Cardiac muscle cell (in vitro differentiated cells and primary cell): ENCODE results near the gene CFAP20DC. TPM values are rescaled to one million over a fixed set of nuclear protein-coding genes. Genes with fewer than 3 reads are reported as not detected.

Experiments used
- DNase-seq, 2 donors: peaks; one replicate each; pipeline versions ENCODE4 v3.0.0 to v3.0.0-alpha.2; 2010 to 2017; ENCODE audit warnings: low read depth in 1 of 2, low spot score in 1 of 2
- H3K27ac ChIP-seq: fragments of 200-600 bp; sonication (generic); 2 replicates; pipeline ENCODE4 v1.5.1; 2016
- H3K27me3 ChIP-seq: fragments of 200-600 bp; sonication (generic); 2 replicates; pipeline ENCODE4 v1.6.0; 2016; ENCODE audit warnings: control low read depth
- H3K36me3 ChIP-seq: fragments of 200-600 bp; sonication (generic); 2 replicates; pipeline ENCODE4 v1.5.1; 2016; ENCODE audit warnings: control low read depth
- H3K4me1 ChIP-seq: fragments of 200-600 bp; sonication (generic); 2 replicates; pipeline ENCODE4 v1.8.1; 2017; ENCODE audit warnings: low read depth, mild to moderate bottlenecking, mixed run types
- H3K4me3 ChIP-seq: fragments of 200-600 bp; sonication (generic); 2 replicates; pipeline ENCODE4 v1.5.1; 2016; ENCODE audit warnings: mild to moderate bottlenecking
- H3K9me3 ChIP-seq: fragments of 200-600 bp; sonication (generic); 2 replicates; pipeline ENCODE4 v1.5.1; 2017; ENCODE audit warnings: low read depth, mild to moderate bottlenecking, control low read depth
- polyA plus RNA-seq: library from polyadenylated mRNA; unstranded; fragments of >200 nt; fragmentation: Nextera tagmentation; extraction: Ambion mirVana; gene quantifications from 2 replicates; pipeline ENCODE4 v1.2.1, GENCODE V29; 2016
- total RNA-seq: library from RNA; depleted of rRNA; stranded (reverse); fragments of >200 nt; gene quantifications from 2 replicates; pipeline ENCODE4 v1.2.3, GENCODE V29; 2016
- TF ChIP-seq, protein P1 (sequence below): IDR thresholded peaks from 2 replicates; pipeline ENCODE4 v1.5.1; 2012; ENCODE audit warnings: low read depth, mild to moderate bottlenecking, low read length

Gene CFAP20DC
- total and polyA plus RNA-seq, 2 experiments from 2014 or later = 0.53 to 1.3 TPM

DNA sequence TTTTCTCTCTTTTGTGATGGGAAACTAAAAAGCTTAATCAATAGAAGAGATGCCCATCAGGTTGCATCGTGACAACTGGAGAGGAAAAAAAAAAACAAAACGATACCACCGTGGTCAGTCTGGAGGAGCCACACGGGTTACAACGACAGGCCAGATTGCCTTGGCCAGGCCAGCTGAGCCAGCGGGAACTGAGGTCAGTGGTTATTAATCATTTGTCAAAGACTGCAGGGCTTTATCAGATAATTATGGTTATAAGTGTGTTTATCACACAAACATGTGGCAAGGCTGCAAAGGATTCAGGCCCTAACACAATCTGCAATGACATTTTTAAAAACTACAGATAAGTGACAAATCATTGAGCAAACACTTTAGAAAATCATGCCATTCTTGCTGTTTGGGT, 248.3 kb downstream of the CFAP20DC start:
- peaks cover 10% of the 10 kb centered on the region for H3K4me1 ChIP-seq
- H3K9me3 ChIP-seq = no peaks in the 10 kb centered on the region
- peak; percentile 3 to 11 for DNase-seq
- no peak overlapping the region for H3K4me3 ChIP-seq
- H3K36me3 ChIP-seq = no peaks in the 10 kb centered on the region
- no peak overlapping the region for H3K27ac ChIP-seq
- TF ChIP-seq, protein P1, sequence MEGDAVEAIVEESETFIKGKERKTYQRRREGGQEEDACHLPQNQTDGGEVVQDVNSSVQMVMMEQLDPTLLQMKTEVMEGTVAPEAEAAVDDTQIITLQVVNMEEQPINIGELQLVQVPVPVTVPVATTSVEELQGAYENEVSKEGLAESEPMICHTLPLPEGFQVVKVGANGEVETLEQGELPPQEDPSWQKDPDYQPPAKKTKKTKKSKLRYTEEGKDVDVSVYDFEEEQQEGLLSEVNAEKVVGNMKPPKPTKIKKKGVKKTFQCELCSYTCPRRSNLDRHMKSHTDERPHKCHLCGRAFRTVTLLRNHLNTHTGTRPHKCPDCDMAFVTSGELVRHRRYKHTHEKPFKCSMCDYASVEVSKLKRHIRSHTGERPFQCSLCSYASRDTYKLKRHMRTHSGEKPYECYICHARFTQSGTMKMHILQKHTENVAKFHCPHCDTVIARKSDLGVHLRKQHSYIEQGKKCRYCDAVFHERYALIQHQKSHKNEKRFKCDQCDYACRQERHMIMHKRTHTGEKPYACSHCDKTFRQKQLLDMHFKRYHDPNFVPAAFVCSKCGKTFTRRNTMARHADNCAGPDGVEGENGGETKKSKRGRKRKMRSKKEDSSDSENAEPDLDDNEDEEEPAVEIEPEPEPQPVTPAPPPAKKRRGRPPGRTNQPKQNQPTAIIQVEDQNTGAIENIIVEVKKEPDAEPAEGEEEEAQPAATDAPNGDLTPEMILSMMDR = no peak
- H3K27me3 ChIP-seq = no peaks in the 10 kb centered on the region

DNA sequence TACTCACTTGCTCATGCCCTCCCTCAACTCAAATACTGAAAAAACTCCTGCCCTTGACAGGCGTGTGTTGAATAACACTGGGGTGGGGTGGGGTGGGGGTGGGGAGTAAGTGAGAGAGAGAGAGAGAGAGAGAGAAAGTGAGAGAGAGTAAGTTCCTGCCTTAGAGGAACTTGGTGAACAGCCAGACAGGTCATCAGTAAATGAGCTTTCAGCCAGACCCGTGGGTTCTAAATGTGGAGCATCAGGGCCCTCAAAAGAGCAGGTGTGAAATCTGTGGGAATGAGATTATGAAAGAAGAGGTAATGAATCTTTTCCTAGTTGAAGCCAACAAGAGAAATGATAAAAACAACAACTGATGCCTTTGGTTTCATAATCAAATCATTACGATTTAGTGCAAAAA, 248.9 kb downstream of the CFAP20DC start:
- H3K4me3 ChIP-seq = no peak overlapping the region
- no peaks in the 10 kb centered on the region for H3K36me3 ChIP-seq
- peaks cover 10% of the 10 kb centered on the region for H3K4me1 ChIP-seq
- no peaks in the 10 kb centered on the region for H3K9me3 ChIP-seq
- H3K27me3 ChIP-seq = no peaks in the 10 kb centered on the region
- DNase-seq = no peak
- TF ChIP-seq, protein P1 = no peak
- no peak overlapping the region for H3K27ac ChIP-seq

DNA sequence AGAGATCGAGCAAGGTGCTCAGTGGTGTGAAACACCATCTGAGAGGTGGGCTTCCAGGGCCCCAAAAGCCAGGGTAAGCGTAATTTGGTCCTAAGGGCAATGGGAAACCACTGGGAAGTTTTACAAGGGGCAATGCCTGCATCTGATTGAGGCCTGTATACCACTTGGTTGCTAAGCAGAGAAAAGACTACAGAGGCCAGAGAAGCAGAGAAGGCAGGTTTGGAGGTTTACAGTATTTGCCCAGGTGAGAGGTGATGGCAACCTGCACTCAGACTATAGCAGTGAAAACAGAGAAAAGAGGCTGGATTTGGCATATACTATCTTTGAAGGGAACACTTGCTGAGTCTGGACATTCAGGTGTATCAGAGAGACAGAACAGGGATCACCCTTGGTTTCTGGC, 249.8 kb downstream of the CFAP20DC start:
- no peak for DNase-seq
- TF ChIP-seq, protein P1 = no peak

DNA sequence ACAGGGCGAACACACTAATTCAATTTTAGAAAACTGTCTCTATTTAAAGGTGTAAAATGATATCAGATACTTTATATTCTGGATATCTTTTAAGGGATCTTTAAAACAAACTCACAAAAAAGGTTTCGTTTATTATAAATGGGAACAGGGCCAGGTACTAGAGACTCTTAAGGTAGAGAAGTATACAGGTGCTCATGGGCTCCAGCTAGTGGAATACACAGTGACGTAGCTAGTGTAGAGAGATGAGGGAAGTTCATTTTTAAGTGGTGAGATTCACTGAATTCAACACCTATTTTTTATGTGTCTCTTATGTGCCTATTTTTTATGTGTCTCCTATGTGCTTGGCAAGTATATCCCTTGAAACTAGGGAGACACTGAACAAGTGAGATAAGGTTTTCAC, 250.6 kb downstream of the CFAP20DC start:
- TF ChIP-seq, protein P1 = no peak
- H3K27me3 ChIP-seq = no peaks in the 10 kb centered on the region
- H3K9me3 ChIP-seq = no peaks in the 10 kb centered on the region
- no peaks in the 10 kb centered on the region for H3K36me3 ChIP-seq
- H3K27ac ChIP-seq = no peak overlapping the region
- no peak overlapping the region for H3K4me3 ChIP-seq
- no peak for DNase-seq
- H3K4me1 ChIP-seq = peaks cover 10% of the 10 kb centered on the region

More for the DNA sequence above, 249.8 kb downstream of the CFAP20DC start:
- H3K4me3 ChIP-seq = no peak overlapping the region
- peaks cover 10% of the 10 kb centered on the region for H3K4me1 ChIP-seq
- H3K27me3 ChIP-seq = no peaks in the 10 kb centered on the region
- no peak overlapping the region for H3K27ac ChIP-seq
- H3K9me3 ChIP-seq = no peaks in the 10 kb centered on the region
- H3K36me3 ChIP-seq = no peaks in the 10 kb centered on the region

DNA sequence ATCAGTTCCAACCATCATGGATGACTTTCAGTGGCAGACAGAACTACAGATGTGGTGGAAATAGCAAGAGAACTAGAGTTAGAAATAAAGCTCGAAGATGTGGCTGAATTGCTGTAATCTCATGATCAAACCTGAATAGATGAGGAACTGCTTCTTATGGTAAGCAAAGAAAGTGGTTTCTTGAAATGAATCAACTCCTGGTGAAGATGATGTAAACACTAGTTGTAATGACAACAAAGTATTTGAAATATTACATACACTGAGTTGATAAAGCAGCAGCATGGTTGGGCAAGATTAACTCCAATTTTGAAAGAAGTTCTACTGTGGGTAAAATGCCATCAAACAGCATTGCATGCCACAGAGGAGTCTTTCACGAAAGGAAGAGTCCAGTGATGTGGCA, 251.5 kb downstream of the CFAP20DC start:
- TF ChIP-seq, protein P1 = no peak

DNA sequence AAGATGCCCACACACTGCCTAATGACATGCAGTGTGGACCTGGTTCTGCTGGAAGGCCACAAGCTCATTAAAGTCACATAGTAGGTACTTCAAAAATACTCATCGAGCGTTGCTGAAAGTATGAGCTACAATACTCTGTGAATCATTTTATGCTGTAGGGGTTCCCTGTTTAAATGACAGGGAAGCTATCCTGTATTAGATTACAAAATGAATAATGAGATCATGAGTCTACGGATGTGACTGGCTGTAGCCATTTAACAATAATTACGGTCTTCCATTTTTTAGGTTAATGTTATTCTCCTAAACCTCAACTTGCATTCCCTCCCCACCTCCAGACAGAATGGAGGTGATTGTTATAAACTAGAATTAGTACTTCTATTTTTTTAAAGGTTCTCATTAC, 255.1 kb downstream of the CFAP20DC start:
- DNase-seq = no peak
- Histone ChIP-seq H3K27ac (no peak overlapping the region), H3K4me1 (no peaks in the 10 kb centered on the region), H3K9me3 (no peaks in the 10 kb centered on the region), H3K4me3 (no peak overlapping the region), H3K27me3 (no peaks in the 10 kb centered on the region), H3K36me3 (no peaks in the 10 kb centered on the region)
- TF ChIP-seq, protein P1 = no peak

More for the DNA sequence above, 251.5 kb downstream of the CFAP20DC start:
- DNase-seq = no peak
- Histone ChIP-seq H3K4me1 (peaks cover 10% of the 10 kb centered on the region), H3K36me3 (no peaks in the 10 kb centered on the region), H3K4me3 (no peak overlapping the region), H3K27ac (no peak overlapping the region), H3K9me3 (no peaks in the 10 kb centered on the region), H3K27me3 (no peaks in the 10 kb centered on the region)
